GM21526 (cell line): Measurements from ENCODE around the gene OR5M8.

Experiments used
- ATAC-seq: cut with Tn5 transposase; IDR thresholded peaks from one replicate; pipeline ENCODE4 v1.9.1; 2021; ENCODE audit warnings: moderate library complexity; ENCODE audit not compliant: unreplicated experiment, low FRiP score

OR5M8 gene

GRCh38 chr11:56491270-56491669 lies at the start of gene OR5M8:
OR5M8 (minus strand) TSS chr11:56491370; CDS start chr11:56491370, 0 bp downstream.
- ATAC-seq = no peak

GRCh38 chr11:56533054-56533740 lies 42.0 kb upstream of the OR5M8 start:
- ATAC-seq = no peak

- no peak for ATAC-seq
Observed at GRCh38 chr11:56531856-56532255, 40.7 kb upstream of the OR5M8 start.

- no peak for ATAC-seq
Observed at GRCh38 chr11:56522008-56522407, 30.8 kb upstream of the OR5M8 start.

GRCh38 chr11:56513280-56513679 lies 22.1 kb upstream of the OR5M8 start:
- no peak for ATAC-seq

- ATAC-seq = no peak
Observed at GRCh38 chr11:56509439-56509838, 18.3 kb upstream of the OR5M8 start.

- no peak for ATAC-seq
Observed at GRCh38 chr11:56497010-56497409, 5.8 kb upstream of the OR5M8 start.

- no peak for ATAC-seq
Observed at GRCh38 chr11:56495117-56495516, 3.9 kb upstream of the OR5M8 start.

- no peak for ATAC-seq
Observed at GRCh38 chr11:56486801-56487200, 4.4 kb downstream of the OR5M8 start.

- no peak for ATAC-seq
Observed at GRCh38 chr11:56474729-56475235, 16.4 kb downstream of the OR5M8 start.

GRCh38 chr11:56473252-56473651 lies 17.9 kb downstream of the OR5M8 start, which contains the start of gene OR5M3:
OR5M3 (minus strand) TSS chr11:56473352; CDS start chr11:56470497, 2,855 bp downstream.
- no peak for ATAC-seq

GRCh38 chr11:56457076-56457475 lies 34.1 kb downstream of the OR5M8 start:
- ATAC-seq = no peak

GRCh38 chr11:56453521-56453920 lies 37.6 kb downstream of the OR5M8 start:
- no peak for ATAC-seq
